OCI-M2 (cell line): ENCODE data around the gene SLC25A43.

Source experiments
- DNase-seq: peaks from one replicate; lab custom pipeline; 2025; ENCODE audit not compliant: unreplicated experiment; lab: John Stamatoyannopoulos, UW

The SLC25A43 gene

GRCh38 chrX:119495734-119496726 lies 96.9 kb downstream of the SLC25A43 start:
- no peak for DNase-seq

- DNase-seq, result no peak
Measured at GRCh38 chrX:119497185-119497584, 98.0 kb downstream of the SLC25A43 start.

DNA sequence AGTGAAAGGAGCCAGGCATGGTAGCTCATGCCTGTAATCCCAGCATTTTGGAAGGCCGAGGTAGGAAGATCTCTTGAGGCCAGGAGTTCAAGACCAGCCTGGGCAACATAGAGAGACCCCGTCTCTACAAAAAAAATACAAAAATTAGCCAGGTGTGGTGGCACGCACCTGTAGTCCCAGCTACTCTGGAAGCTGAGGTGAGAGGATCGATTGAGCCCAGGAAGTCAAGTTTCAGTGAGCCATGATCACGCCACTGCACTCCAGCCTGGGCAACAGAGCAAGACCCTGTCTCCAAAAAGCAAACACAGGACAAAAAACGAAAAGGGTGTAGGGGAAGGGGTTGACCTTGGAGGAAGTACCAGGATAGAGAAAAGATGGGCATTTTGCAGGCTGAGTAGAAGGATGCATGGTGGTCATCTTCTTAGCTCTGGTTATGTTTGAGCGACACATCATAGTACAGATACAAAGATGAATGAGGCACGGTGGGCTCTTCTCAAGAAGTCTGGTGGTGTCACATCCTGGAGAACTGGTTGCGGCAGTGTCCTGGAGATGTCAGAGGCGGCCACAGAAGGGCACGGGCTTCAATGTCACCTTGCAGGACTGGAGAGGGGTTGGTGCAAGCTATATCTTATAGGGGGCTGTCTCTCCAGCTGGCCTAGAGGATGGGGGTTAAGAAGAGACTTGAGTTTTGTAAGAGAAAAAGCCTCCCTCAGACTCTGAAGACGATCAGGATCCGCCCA lies 101.1 kb downstream of the SLC25A43 start:
- DNase-seq, result no peak

- DNase-seq, result no peak
Measured at GRCh38 chrX:119501511-119502148, 102.5 kb downstream of the SLC25A43 start.

- no peak for DNase-seq
Measured at GRCh38 chrX:119502727-119503483, 103.8 kb downstream of the SLC25A43 start.

- DNase-seq, result no peak
Measured at GRCh38 chrX:119503484-119503861, 104.3 kb downstream of the SLC25A43 start.
